Measurements from ENCODE around the gene LRP5.

Gene LRP5

DNA sequence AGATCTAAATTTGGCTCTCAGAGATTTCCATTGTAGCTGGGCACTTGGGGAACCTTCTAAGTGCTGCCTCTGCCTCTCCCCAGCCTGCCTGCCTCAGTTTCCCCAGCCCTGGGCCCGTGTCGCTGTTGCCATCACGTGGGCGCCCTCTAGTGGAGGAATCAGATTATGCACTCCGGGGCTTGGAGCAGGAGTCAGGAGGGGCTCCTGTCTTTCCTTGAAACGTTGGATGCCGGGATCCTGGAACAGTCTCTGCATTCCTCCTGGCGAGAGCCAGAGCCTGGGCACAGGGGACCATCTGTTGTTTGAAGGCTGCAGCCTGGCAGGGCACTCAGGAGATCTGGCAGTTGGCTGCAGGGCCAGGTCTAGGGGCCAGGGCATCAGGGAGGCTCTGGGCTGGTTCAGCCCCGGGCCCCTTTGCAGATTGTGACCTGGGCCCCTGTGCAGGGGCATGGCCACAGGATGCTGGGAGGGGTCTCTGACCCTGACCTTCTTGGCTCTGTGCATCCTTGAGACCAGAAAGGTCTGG lies 71.6 kb downstream of the LRP5 start:
- no peaks in the 10 kb centered on the region for H3K4me1 ChIP-seq (ENCODE audit: control insufficient read depth, low read depth, low read length)
- no peak overlapping the region for H3K23ac ChIP-seq (ENCODE audit: low read length)
- no peaks in the 10 kb centered on the region for H3K27me3 ChIP-seq (ENCODE audit: insufficient read depth, low read length, poor library complexity)
- peak; percentile 73 for DNase-seq
- H2BK5ac ChIP-seq (ENCODE audit: low read length): no peak overlapping the region
- no peak overlapping the region for H3K18ac ChIP-seq (ENCODE audit: low read length)
- WGBS (ENCODE audit: extremely low coverage, insufficient coverage, low lambda C conversion rate): no CpG with 5 or more reads among the region's 9 CpGs
- no peak overlapping the region for H4K5ac ChIP-seq (ENCODE audit: low read length)
- no peak overlapping the region for H2BK120ac ChIP-seq (ENCODE audit: low read depth, low read length)
- no peak overlapping the region for H2AK5ac ChIP-seq (ENCODE audit: low read length)
- H3K4me2 ChIP-seq (ENCODE audit: low read length): no peak overlapping the region
- no peak overlapping the region for H3K27ac ChIP-seq (ENCODE audit: low read depth, low read length)
- H3K56ac ChIP-seq (ENCODE audit: low read length): no peak overlapping the region
- no peak overlapping the region for H3K9ac ChIP-seq (ENCODE audit: low read length)
- no peak overlapping the region for H4K8ac ChIP-seq (ENCODE audit: low read depth, low read length)
- H3K4me3 ChIP-seq (ENCODE audit: low read length): no peak overlapping the region
- no peak overlapping the region for H3K4ac ChIP-seq (ENCODE audit: low read depth, low read length)
- no peaks in the 10 kb centered on the region for H3K79me2 ChIP-seq (ENCODE audit: control insufficient read depth, insufficient read depth, low read length)
- H3K79me1 ChIP-seq (ENCODE audit: low read length): peaks cover 2% of the 10 kb centered on the region
- H3K36me3 ChIP-seq (ENCODE audit: control insufficient read depth, insufficient read depth, low read length): peaks cover 3% of the 10 kb centered on the region
- H2BK15ac ChIP-seq (replicated peaks; ENCODE audit: low read depth): no peak overlapping the region

GRCh38 chr11:68384530-68385081 lies 72.2 kb downstream of the LRP5 start:
- DNase-seq: no peak
- H3K4me3 ChIP-seq (ENCODE audit: low read length): no peak overlapping the region
- no peak overlapping the region for H2BK120ac ChIP-seq (ENCODE audit: low read depth, low read length)
- H4K8ac ChIP-seq (ENCODE audit: low read depth, low read length): no peak overlapping the region
- H3K4ac ChIP-seq (ENCODE audit: low read depth, low read length): no peak overlapping the region
- no peak overlapping the region for H3K27ac ChIP-seq (ENCODE audit: low read depth, low read length)
- H4K5ac ChIP-seq (ENCODE audit: low read length): no peak overlapping the region
- H3K27me3 ChIP-seq (ENCODE audit: insufficient read depth, low read length, poor library complexity): no peaks in the 10 kb centered on the region
- no peak overlapping the region for H2BK15ac ChIP-seq (replicated peaks; ENCODE audit: low read depth)
- H3K23ac ChIP-seq (ENCODE audit: low read length): no peak overlapping the region
- H3K4me2 ChIP-seq (ENCODE audit: low read length): no peak overlapping the region
- peaks cover 2% of the 10 kb centered on the region for H3K79me1 ChIP-seq (ENCODE audit: low read length)
- H3K18ac ChIP-seq (ENCODE audit: low read length): no peak overlapping the region
- no peaks in the 10 kb centered on the region for H3K79me2 ChIP-seq (ENCODE audit: control insufficient read depth, insufficient read depth, low read length)
- H2AK5ac ChIP-seq (ENCODE audit: low read length): no peak overlapping the region
- no CpG with 5 or more reads among the region's 13 CpGs for WGBS (ENCODE audit: extremely low coverage, insufficient coverage, low lambda C conversion rate)
- H3K4me1 ChIP-seq (ENCODE audit: control insufficient read depth, low read depth, low read length): no peaks in the 10 kb centered on the region
- H2BK5ac ChIP-seq (ENCODE audit: low read length): no peak overlapping the region
- peaks cover 6% of the 10 kb centered on the region for H3K36me3 ChIP-seq (ENCODE audit: control insufficient read depth, insufficient read depth, low read length)
- no peak overlapping the region for H3K9ac ChIP-seq (ENCODE audit: low read length)
- H3K56ac ChIP-seq (ENCODE audit: low read length): no peak overlapping the region

DNA sequence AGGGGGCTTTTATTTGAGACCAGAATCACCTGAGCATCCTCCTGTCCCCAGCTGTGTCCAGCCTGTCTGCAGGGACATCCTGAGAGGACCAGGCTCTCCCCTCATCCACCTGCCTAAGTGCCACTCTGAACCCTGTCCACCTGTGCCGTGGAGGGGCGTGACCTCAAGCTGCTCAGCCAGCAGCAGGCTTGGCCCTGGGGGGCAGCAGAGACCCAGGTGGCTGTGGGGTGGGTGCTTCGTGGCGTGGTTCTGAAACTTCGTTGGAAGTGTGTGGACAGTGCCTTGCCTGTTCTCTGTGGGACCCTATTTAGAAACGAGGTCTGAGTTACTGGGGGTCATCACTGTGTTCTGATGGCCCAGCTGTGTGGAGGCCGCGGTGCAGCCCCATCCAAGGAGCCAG lies 72.7 kb downstream of the LRP5 start:
- no peak overlapping the region for H3K4me2 ChIP-seq (ENCODE audit: low read length)

GRCh38 chr11:68386331-68386978 lies 74.1 kb downstream of the LRP5 start:
- no peaks in the 10 kb centered on the region for H3K79me2 ChIP-seq (ENCODE audit: control insufficient read depth, insufficient read depth, low read length)
- no peak overlapping the region for H3K56ac ChIP-seq (ENCODE audit: low read length)
- no peak overlapping the region for H3K4ac ChIP-seq (ENCODE audit: low read depth, low read length)
- no peak overlapping the region for H2BK120ac ChIP-seq (ENCODE audit: low read depth, low read length)
- no peak overlapping the region for H3K9ac ChIP-seq (ENCODE audit: low read length)
- no peak overlapping the region for H2BK15ac ChIP-seq (replicated peaks; ENCODE audit: low read depth)
- H3K4me1 ChIP-seq (ENCODE audit: control insufficient read depth, low read depth, low read length): no peaks in the 10 kb centered on the region
- H3K23ac ChIP-seq (ENCODE audit: low read length): no peak overlapping the region
- no peak overlapping the region for H2AK5ac ChIP-seq (ENCODE audit: low read length)
- H3K27me3 ChIP-seq (ENCODE audit: insufficient read depth, low read length, poor library complexity): no peaks in the 10 kb centered on the region
- no peak overlapping the region for H3K27ac ChIP-seq (ENCODE audit: low read depth, low read length)
- no peak overlapping the region for H4K8ac ChIP-seq (ENCODE audit: low read depth, low read length)
- no peak overlapping the region for H2BK5ac ChIP-seq (ENCODE audit: low read length)
- no peak overlapping the region for H3K4me3 ChIP-seq (ENCODE audit: low read length)
- DNase-seq: no peak
- WGBS (ENCODE audit: extremely low coverage, insufficient coverage, low lambda C conversion rate): no CpG with 5 or more reads among the region's 52 CpGs
- H3K18ac ChIP-seq (ENCODE audit: low read length): no peak overlapping the region
- H3K4me2 ChIP-seq (ENCODE audit: low read length): no peak overlapping the region
- H3K36me3 ChIP-seq (ENCODE audit: control insufficient read depth, insufficient read depth, low read length): peaks cover 6% of the 10 kb centered on the region
- peaks cover 2% of the 10 kb centered on the region for H3K79me1 ChIP-seq (ENCODE audit: low read length)
- no peak overlapping the region for H4K5ac ChIP-seq (ENCODE audit: low read length)

More for the DNA sequence above, 72.7 kb downstream of the LRP5 start:
- Histone ChIP-seq H4K8ac (ENCODE audit: low read depth, low read length) (no peak overlapping the region), H3K79me1 (ENCODE audit: low read length) (peaks cover 2% of the 10 kb centered on the region), H3K4ac (ENCODE audit: low read depth, low read length) (no peak overlapping the region), H3K18ac (ENCODE audit: low read length) (no peak overlapping the region), H3K4me3 (ENCODE audit: low read length) (no peak overlapping the region), H3K4me1 (ENCODE audit: control insufficient read depth, low read depth, low read length) (no peaks in the 10 kb centered on the region), H2AK5ac (ENCODE audit: low read length) (no peak overlapping the region), H3K9ac (ENCODE audit: low read length) (no peak overlapping the region), H2BK5ac (ENCODE audit: low read length) (no peak overlapping the region), H2BK15ac (replicated peaks; ENCODE audit: low read depth) (no peak overlapping the region), H3K23ac (ENCODE audit: low read length) (no peak overlapping the region), H3K56ac (ENCODE audit: low read length) (no peak overlapping the region), H3K27ac (ENCODE audit: low read depth, low read length) (no peak overlapping the region), H4K5ac (ENCODE audit: low read length) (no peak overlapping the region), H3K36me3 (ENCODE audit: control insufficient read depth, insufficient read depth, low read length) (peaks cover 6% of the 10 kb centered on the region), H3K79me2 (ENCODE audit: control insufficient read depth, insufficient read depth, low read length) (no peaks in the 10 kb centered on the region), H3K27me3 (ENCODE audit: insufficient read depth, low read length, poor library complexity) (no peaks in the 10 kb centered on the region), H2BK120ac (ENCODE audit: low read depth, low read length) (no peak overlapping the region)
- WGBS (ENCODE audit: extremely low coverage, insufficient coverage, low lambda C conversion rate): no CpG with 5 or more reads among the region's 8 CpGs
- DNase-seq: no peak

DNA sequence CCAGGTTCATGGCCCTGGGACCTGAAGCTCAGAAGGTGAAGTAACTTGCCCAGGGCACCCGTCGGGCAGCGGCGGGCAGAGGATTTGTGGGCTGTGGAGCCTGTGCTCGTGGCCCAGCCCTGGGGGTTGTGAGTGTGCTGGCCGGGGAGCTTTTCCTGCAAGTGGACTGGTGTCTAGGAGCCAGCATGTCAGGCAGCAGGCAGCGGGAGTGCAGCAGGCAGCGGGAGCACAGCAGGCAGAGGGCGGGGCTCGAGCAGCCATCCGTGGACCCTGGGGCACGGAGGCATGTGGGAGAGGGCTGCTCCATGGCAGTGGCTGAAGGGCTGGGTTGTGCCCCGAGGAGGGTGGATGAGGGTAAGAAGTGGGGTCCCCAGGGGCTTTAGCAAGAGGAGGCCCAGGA lies 75.4 kb downstream of the LRP5 start:
- no peak overlapping the region for H2BK5ac ChIP-seq (ENCODE audit: low read length)
- no peak overlapping the region for H3K4ac ChIP-seq (ENCODE audit: low read depth, low read length)
- no peaks in the 10 kb centered on the region for H3K27me3 ChIP-seq (ENCODE audit: insufficient read depth, low read length, poor library complexity)
- H3K36me3 ChIP-seq (ENCODE audit: control insufficient read depth, insufficient read depth, low read length): peaks cover 6% of the 10 kb centered on the region
- no peak overlapping the region for H2BK120ac ChIP-seq (ENCODE audit: low read depth, low read length)
- no peak overlapping the region for H2BK15ac ChIP-seq (replicated peaks; ENCODE audit: low read depth)
- no peak overlapping the region for H4K5ac ChIP-seq (ENCODE audit: low read length)
- H3K27ac ChIP-seq (ENCODE audit: low read depth, low read length): no peak overlapping the region
- no peak overlapping the region for H2AK5ac ChIP-seq (ENCODE audit: low read length)
- no peak overlapping the region for H3K4me3 ChIP-seq (ENCODE audit: low read length)
- no peaks in the 10 kb centered on the region for H3K79me2 ChIP-seq (ENCODE audit: control insufficient read depth, insufficient read depth, low read length)
- H3K23ac ChIP-seq (ENCODE audit: low read length): no peak overlapping the region
- H3K4me2 ChIP-seq (ENCODE audit: low read length): no peak overlapping the region
- no peak overlapping the region for H3K56ac ChIP-seq (ENCODE audit: low read length)
- H3K9ac ChIP-seq (ENCODE audit: low read length): no peak overlapping the region
- no peak overlapping the region for H3K18ac ChIP-seq (ENCODE audit: low read length)
- peaks cover 2% of the 10 kb centered on the region for H3K79me1 ChIP-seq (ENCODE audit: low read length)
- no CpG with 5 or more reads among the region's 13 CpGs for WGBS (ENCODE audit: extremely low coverage, insufficient coverage, low lambda C conversion rate)
- DNase-seq: no peak
- H3K4me1 ChIP-seq (ENCODE audit: control insufficient read depth, low read depth, low read length): no peaks in the 10 kb centered on the region
- H4K8ac ChIP-seq (ENCODE audit: low read depth, low read length): no peak overlapping the region
